ENCODE measurements around the gene CCDC142. TPM values are rescaled to one million over a fixed set of nuclear protein-coding genes. Genes with fewer than 3 reads are reported as not detected.

The CCDC142 gene
- total and polyA plus RNA-seq, 2 of the 8 experiments (the other 6 are each of a cell fraction or from before 2014, with no cell fraction given) = 6.0 to 10.7 TPM

DNA sequence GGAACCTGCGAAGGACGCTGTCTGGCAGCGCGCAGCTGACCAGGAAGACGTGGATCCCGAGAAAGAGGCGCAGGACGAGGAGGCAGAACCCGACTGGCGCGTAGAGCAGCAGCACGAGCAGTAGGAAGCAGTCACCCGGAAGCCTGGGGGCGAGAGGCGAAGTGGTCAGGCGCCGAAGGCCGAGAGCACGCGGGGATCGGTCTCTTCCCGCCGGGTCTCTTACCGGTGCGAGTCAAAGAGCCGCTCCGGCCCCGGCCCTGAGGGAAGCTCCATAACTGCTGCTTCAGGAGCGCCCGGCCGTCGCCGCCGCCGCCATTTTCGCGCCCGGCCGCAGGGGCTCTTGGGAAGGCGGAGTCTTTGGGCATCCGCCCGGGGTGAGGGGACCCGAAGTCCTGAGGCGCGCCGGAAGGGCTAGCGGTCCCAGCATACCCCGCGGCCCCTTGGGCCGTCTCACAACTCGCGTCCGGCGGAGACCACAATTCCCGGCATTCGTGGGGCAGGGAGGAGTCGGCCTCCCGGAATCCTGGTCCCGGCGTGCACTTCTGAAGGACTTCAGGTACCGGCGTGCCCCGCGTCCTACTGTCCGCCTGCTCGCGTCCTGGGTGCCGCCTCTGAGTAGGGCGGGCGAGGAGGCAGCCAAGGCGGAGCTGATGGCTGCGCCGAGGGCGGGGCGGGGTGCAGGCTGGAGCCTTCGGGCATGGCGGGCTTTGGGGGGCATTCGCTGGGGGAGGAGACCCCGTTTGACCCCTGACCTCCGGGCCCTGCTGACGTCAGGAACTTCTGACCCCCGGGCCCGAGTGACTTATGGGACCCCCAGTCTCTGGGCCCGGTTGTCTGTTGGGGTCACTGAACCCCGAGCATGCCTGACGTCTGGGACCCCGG is 46.8 kb upstream of the CCDC142 start, which contains the start of the genes AUP1 and HTRA2 (continued):
- TF ChIP-seq NRF1 (IDR thresholded peaks at IDR 0.05; ENCODE audit: low read depth, low read length) = no peak
- TF ChIP-seq FOSL1 (IDR thresholded peaks at IDR 0.05; ENCODE audit: insufficient read depth, low read depth, low read length) = no peak
- peak; percentile 85 for TF ChIP-seq SIX5 (IDR thresholded peaks at IDR 0.05; ENCODE audit: low read depth, low read length)
- no peak for TF ChIP-seq KDM1A (IDR thresholded peaks at IDR 0.05; ENCODE audit: borderline replicate concordance, low read length)
- TF ChIP-seq CHD2 (IDR thresholded peaks at IDR 0.05; ENCODE audit: low read length) = peak; percentile 67
- peak; percentile 99 for TF ChIP-seq PHF8 (conservative IDR thresholded peaks at IDR 0.05; ENCODE audit: low read depth, low read length)

Data from H1 (cell line).